H1 (cell line): Measurements from ENCODE around the gene FIG4. TPM values are rescaled to one million over a fixed set of nuclear protein-coding genes. Genes with fewer than 3 reads are reported as not detected.

Experiments used
- ASH2L ChIP-seq: fragments of 200-600, 300-600 bp; sonication (generic); IDR thresholded peaks from one replicate; pipeline ENCODE4 v1.7.1; 2017; ENCODE audit warnings: low read length
- BACH1 ChIP-seq: IDR thresholded peaks from 2 replicates; pipeline ENCODE4 v1.6.1; 2012; ENCODE audit warnings: low read length, improper control_type of control experiment
- CBX8 ChIP-seq: fragments of 300-800, 300-1000 bp; sonication (generic); IDR thresholded peaks from 2 replicates; pipeline ENCODE4 v1.7.1; 2016; ENCODE audit warnings: low read depth, low read length, borderline replicate concordance
- CHD1 ChIP-seq: IDR thresholded peaks from 2 replicates; pipeline ENCODE4 v1.6.1; 2012; ENCODE audit warnings: low read depth, low read length, improper control_type of control experiment
- CHD2 ChIP-seq: IDR thresholded peaks from 2 replicates; pipeline ENCODE4 v1.6.1; 2012; ENCODE audit warnings: low read length, improper control_type of control experiment
- EP300 ChIP-seq, 2 experiments: IDR thresholded peaks; 1 replicate in 1 of 2; 2 replicates in 1 of 2; pipeline ENCODE4 v1.6.1; 2011 to 2012; ENCODE audit warnings: low read depth in 2 of 2, low read length in 2 of 2, mild to moderate bottlenecking in 2 of 2, borderline replicate concordance in 1 of 2, inconsistent platforms in 1 of 2, moderate library complexity in 1 of 2
- JUN ChIP-seq: IDR thresholded peaks from 2 replicates; pipeline ENCODE4 v1.6.1; 2011; ENCODE audit warnings: low read depth, mild to moderate bottlenecking, improper control_type of control experiment, low read length
- KDM4A ChIP-seq: IDR thresholded peaks from one replicate; pipeline ENCODE4 v1.7.1; 2012; ENCODE audit warnings: low read depth, mild to moderate bottlenecking, moderate library complexity, low read length, inconsistent platforms; ENCODE audit not compliant: severe bottlenecking
- NRF1 ChIP-seq: IDR thresholded peaks from 2 replicates; pipeline ENCODE4 v1.6.1; 2011; ENCODE audit warnings: mild to moderate bottlenecking, low read depth, low read length, improper control_type of control experiment
- RAD21 ChIP-seq, 2 experiments: IDR thresholded peaks in 1 of 2; conservative IDR thresholded peaks in 1 of 2; 2 replicates each; pipeline ENCODE4 v1.6.1; 2011; ENCODE audit warnings: low read depth in 2 of 2, low read length in 2 of 2, improper control_type of control experiment in 1 of 2, inconsistent platforms in 1 of 2, mild to moderate bottlenecking in 1 of 2, moderate library complexity in 1 of 2
- SIN3A ChIP-seq, 2 experiments: IDR thresholded peaks in 1 of 2; conservative IDR thresholded peaks in 1 of 2; 2 replicates each; pipeline ENCODE4 v1.6.1; 2011 to 2012; ENCODE audit warnings: low read length in 2 of 2, improper control_type of control experiment in 1 of 2, low read depth in 1 of 2, mild to moderate bottlenecking in 1 of 2
- SIRT6 ChIP-seq: IDR thresholded peaks from one replicate; pipeline ENCODE4 v1.7.1; 2012; ENCODE audit warnings: low read length, inconsistent platforms
- SP1 ChIP-seq: IDR thresholded peaks from 2 replicates; pipeline ENCODE4 v1.6.1; 2011; ENCODE audit warnings: low read depth, low read length
- SP2 ChIP-seq: IDR thresholded peaks from 2 replicates; pipeline ENCODE4 v1.6.1; 2012; ENCODE audit warnings: mild to moderate bottlenecking, low read length, inconsistent platforms
- SP4 ChIP-seq: IDR thresholded peaks from 2 replicates; pipeline ENCODE4 v1.6.1; 2012; ENCODE audit warnings: low read length, inconsistent platforms
- TCF12 ChIP-seq: IDR thresholded peaks from 2 replicates; pipeline ENCODE4 v1.6.1; 2011; ENCODE audit warnings: low read depth, mild to moderate bottlenecking, low read length
- TEAD4 ChIP-seq: IDR thresholded peaks from 2 replicates; pipeline ENCODE4 v1.6.1; 2012; ENCODE audit warnings: low read depth, low read length, inconsistent platforms, mixed read lengths
- ZNF274 ChIP-seq: IDR thresholded peaks from 2 replicates; pipeline ENCODE4 v1.7.0; 2012; ENCODE audit warnings: low read length, borderline replicate concordance; ENCODE audit errors: extremely low read depth
- polyA plus RNA-seq, 7 experiments: library from polyadenylated mRNA; depleted of rRNA in 3 of 7; stranded (reverse) in 5 of 7; unstranded in 2 of 7; fragments of >200 nt in 5 of 7; fragments of 200-250 nt in 2 of 7; gene quantifications; 1 replicate in 5 of 7; 2 replicates in 1 of 7; 4 replicates in 1 of 7; pipeline versions ENCODE4 v1.2.1 to v1.2.3, GENCODE V29; 2011 to 2013; ENCODE audit warnings: missing spikeins in 2 of 7, mixed read lengths in 2 of 7
- total RNA-seq: library from RNA; stranded (reverse); fragmentation: NEBNext Ultra II Directional; extraction: Animal tissue kit (Norgen Biotek cat#: 25700); gene quantifications from 2 replicates; pipeline ENCODE4 v1.2.1, GENCODE V29; 2021
- TF ChIP-seq, protein P1 (sequence below), 3 experiments: IDR thresholded peaks; 1 replicate in 2 of 3; 2 replicates in 1 of 3; pipeline versions ENCODE4 v1.5.1 to v1.6.1; 2011; ENCODE audit warnings: low read length in 3 of 3, mild to moderate bottlenecking in 3 of 3, inconsistent platforms in 2 of 3, low read depth in 1 of 3, moderate library complexity in 1 of 3; ENCODE audit not compliant: insufficient read depth in 1 of 3; ENCODE audit errors: control extremely low read depth in 1 of 3
- TF ChIP-seq, protein P2 (sequence below): IDR thresholded peaks from 2 replicates; pipeline ENCODE4 v1.6.1; 2011; ENCODE audit warnings: low read depth, mild to moderate bottlenecking, low read length; ENCODE audit not compliant: insufficient read depth
- TF ChIP-seq, protein P3 (sequence below): IDR thresholded peaks from 2 replicates; pipeline ENCODE4 v1.6.1; 2012; ENCODE audit warnings: inconsistent platforms

FIG4 gene
- total and polyA plus RNA-seq, 2 of the 8 experiments (the other 6 are each of a cell fraction or from before 2014, with no cell fraction given): 11.8 to 21.9 TPM

DNA sequence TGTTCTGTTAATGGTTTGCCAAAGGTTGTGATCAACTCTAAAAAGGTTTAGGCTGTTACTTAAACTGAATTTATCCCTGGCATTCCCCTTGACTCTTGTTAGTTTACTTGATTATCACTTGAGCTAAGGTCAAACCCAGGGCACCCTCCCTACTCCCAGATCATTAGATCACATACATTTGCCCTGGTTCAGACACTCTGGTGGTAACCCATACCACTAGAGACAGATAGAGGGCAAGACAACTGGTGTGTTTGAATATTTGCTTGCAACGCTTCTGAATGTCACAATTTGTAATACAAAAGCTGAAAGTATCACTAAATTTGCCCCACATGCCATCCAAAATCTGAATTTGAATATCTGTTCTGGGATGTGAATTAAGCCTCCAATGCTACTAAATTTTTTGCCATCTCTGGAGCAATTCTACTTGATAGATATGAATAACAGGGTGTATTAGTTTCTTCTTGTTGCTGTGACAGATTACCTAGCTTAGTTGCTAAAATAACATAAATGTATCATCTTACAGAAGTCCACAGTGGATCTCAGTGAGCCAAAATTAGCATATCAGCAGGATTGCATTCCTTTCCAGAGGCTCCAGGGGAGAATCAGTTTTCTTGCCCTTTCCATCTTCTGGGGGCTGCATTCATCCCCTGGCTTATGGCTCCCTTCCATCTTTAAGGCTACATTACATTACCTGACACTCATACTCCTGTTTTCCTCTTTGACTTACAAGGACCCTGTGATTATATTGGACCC is 45.4 kb downstream of the FIG4 start (continued):
- TF ChIP-seq KDM4A (no peak), TEAD4 (peak; percentile 68; the same call in 1 of the 2 replicates), CHD1 (no peak), SP2 (no peak), SIN3A (conservative IDR thresholded peaks at IDR 0.05 in 1 of 2, IDR thresholded peaks at IDR 0.05 in 1 of 2; ENCODE audit: low read depth in 1 of 2, low read length in 2 of 2) (no peak), ZNF274 (no peak), TCF12 (no peak), JUN (no peak), EP300 (IDR thresholded peaks at IDR 0.05; ENCODE audit: borderline replicate concordance in 1 of 2, low read depth in 2 of 2, low read length in 2 of 2) (no peak), SP4 (no peak), SP1 (0 out of 2 replicates have a peak, but pooled peaks have one; percentile 33), RAD21 (IDR thresholded peaks at IDR 0.05 in 1 of 2, conservative IDR thresholded peaks at IDR 0.05 in 1 of 2; ENCODE audit: low read depth in 2 of 2, low read length in 2 of 2) (no peak), SIRT6 (no peak), NRF1 (no peak), BACH1 (no peak), CHD2 (no peak), ASH2L (no peak), CBX8 (no peak)
- TF ChIP-seq, protein P1, sequence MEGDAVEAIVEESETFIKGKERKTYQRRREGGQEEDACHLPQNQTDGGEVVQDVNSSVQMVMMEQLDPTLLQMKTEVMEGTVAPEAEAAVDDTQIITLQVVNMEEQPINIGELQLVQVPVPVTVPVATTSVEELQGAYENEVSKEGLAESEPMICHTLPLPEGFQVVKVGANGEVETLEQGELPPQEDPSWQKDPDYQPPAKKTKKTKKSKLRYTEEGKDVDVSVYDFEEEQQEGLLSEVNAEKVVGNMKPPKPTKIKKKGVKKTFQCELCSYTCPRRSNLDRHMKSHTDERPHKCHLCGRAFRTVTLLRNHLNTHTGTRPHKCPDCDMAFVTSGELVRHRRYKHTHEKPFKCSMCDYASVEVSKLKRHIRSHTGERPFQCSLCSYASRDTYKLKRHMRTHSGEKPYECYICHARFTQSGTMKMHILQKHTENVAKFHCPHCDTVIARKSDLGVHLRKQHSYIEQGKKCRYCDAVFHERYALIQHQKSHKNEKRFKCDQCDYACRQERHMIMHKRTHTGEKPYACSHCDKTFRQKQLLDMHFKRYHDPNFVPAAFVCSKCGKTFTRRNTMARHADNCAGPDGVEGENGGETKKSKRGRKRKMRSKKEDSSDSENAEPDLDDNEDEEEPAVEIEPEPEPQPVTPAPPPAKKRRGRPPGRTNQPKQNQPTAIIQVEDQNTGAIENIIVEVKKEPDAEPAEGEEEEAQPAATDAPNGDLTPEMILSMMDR (IDR thresholded peaks at IDR 0.05; ENCODE audit: control extremely low read depth in 1 of 3, insufficient read depth in 1 of 3, low read depth in 1 of 3, low read length in 3 of 3): no peak
- TF ChIP-seq, protein P2, sequence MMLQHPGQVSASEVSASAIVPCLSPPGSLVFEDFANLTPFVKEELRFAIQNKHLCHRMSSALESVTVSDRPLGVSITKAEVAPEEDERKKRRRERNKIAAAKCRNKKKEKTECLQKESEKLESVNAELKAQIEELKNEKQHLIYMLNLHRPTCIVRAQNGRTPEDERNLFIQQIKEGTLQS: no peak
- TF ChIP-seq, protein P3, sequence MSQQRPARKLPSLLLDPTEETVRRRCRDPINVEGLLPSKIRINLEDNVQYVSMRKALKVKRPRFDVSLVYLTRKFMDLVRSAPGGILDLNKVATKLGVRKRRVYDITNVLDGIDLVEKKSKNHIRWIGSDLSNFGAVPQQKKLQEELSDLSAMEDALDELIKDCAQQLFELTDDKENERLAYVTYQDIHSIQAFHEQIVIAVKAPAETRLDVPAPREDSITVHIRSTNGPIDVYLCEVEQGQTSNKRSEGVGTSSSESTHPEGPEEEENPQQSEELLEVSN: no peak
